ENCODE measurements around the gene MLN.

GRCh38 chr6:33834401-33835392 lies 30.9 kb upstream of the MLN start:
- no peak for TF ChIP-seq POLR2A (IDR thresholded peaks at IDR 0.05; ENCODE audit: low read depth, low read length)
- no peak for TF ChIP-seq POLR2AphosphoS5 (IDR thresholded peaks at IDR 0.05; ENCODE audit: low read depth, low read length)
- no peak for TF ChIP-seq TAF1 (IDR thresholded peaks at IDR 0.05; ENCODE audit: borderline replicate concordance, low read depth, low read length)
